ENCODE data around the gene PGBD4.
A peak's percentile ranks its signal among the peaks of the same experiment; 100 is the strongest.

PGBD4 gene

DNA sequence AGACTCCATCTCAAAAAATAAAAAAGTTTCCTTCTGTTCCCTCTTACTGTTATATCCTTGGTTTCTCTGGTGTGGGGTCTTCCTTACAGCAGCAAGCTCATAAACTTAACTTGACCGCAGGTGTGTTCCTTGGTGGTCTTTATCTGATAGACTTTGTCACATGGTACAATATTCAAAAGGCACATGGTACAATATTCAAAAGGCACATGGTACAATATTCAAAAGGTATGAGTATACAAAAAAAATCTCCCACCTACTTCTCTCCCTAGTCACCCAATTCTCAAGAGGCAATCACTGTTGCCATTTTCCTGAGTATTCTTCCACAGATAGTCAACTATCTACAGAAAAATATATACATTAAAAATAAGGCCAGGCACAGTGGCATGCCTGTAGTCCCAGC, 4.5 kb downstream of the PGBD4 start:
- DNase-seq, result no peak
- Histone ChIP-seq H3K9me3 (no peaks in the 10 kb centered on the region), H3K4me1 (no peaks in the 10 kb centered on the region), H3K4me3 (ENCODE audit: low read depth, low read length) (no peak overlapping the region), H3K36me3 (no peaks in the 10 kb centered on the region), H3K27me3 (no peaks in the 10 kb centered on the region)
- TF ChIP-seq, protein P1, sequence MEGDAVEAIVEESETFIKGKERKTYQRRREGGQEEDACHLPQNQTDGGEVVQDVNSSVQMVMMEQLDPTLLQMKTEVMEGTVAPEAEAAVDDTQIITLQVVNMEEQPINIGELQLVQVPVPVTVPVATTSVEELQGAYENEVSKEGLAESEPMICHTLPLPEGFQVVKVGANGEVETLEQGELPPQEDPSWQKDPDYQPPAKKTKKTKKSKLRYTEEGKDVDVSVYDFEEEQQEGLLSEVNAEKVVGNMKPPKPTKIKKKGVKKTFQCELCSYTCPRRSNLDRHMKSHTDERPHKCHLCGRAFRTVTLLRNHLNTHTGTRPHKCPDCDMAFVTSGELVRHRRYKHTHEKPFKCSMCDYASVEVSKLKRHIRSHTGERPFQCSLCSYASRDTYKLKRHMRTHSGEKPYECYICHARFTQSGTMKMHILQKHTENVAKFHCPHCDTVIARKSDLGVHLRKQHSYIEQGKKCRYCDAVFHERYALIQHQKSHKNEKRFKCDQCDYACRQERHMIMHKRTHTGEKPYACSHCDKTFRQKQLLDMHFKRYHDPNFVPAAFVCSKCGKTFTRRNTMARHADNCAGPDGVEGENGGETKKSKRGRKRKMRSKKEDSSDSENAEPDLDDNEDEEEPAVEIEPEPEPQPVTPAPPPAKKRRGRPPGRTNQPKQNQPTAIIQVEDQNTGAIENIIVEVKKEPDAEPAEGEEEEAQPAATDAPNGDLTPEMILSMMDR (IDR thresholded peaks at IDR 0.05; ENCODE audit: low read depth, low read length), result no peak

DNA sequence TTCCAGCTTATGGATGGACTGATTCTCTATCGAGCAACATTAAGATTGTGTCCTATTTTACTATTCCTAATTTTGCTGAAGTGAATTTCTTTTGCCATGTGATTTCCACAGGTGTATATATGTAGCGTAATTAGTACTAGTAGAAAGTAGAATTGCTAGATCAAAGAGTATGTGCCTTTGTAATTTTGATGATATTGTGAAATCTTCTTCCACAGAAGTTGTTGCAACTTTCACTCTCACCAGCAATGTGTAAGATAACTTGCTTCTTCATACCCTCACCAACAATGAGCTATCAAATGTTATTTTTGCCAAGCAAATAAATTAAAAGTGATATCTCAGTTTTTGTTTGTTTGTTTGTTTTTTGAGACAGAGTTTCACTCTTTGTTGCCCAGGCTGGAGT, 5.4 kb downstream of the PGBD4 start:
- no peaks in the 10 kb centered on the region for H3K27me3 ChIP-seq
- DNase-seq, result no peak
- TF ChIP-seq, protein P1 (IDR thresholded peaks at IDR 0.05; ENCODE audit: low read depth, low read length), result no peak
- H3K4me1 ChIP-seq, result no peaks in the 10 kb centered on the region
- H3K4me3 ChIP-seq (ENCODE audit: low read depth, low read length), result no peak overlapping the region
- H3K9me3 ChIP-seq, result no peaks in the 10 kb centered on the region
- H3K36me3 ChIP-seq, result no peaks in the 10 kb centered on the region

DNA sequence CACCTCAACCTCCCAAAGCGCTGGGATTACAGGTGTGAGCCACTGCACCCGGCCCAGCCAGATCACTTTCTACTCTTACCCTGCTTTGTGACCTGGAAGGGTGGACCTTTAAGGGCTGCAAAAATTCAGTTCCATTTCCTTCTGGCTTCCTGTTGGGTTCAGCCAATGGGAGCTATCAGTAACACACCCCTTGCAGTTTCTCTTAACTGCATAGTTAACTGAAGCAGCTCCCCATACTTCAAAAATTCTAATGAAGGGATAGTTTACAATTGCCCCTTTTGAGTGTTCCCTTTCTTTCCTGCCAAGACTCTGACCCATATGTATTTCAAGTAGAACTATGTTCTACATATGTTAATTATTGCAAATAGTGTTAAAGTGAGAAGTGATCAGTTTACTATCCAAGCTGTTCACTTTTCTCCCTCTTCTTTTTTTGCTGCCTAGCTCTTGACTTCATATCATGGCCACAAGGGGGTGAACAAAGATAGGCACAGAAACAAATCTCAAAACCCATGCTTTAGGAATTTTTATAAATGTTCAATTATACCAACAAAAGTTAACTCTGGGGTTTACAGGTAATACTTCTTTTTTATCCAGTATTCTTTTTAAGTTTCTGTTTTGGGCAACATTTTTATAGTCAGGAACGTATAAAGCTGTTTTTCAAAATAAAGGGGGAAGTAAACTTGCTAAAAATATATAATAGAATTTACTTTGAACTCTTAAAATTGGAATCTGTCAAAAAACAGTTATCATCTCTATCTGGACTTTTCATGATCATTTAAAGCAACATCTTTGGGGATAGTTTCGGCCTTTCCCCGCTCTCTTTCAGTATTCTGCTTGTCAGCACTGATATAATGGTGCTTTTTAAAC, 8.1 kb downstream of the PGBD4 start:
- Histone ChIP-seq H3K27me3 (no peaks in the 10 kb centered on the region), H3K4me3 (ENCODE audit: low read depth, low read length) (no peak overlapping the region), H3K4me1 (no peaks in the 10 kb centered on the region), H3K9me3 (no peaks in the 10 kb centered on the region), H3K36me3 (no peaks in the 10 kb centered on the region)
- TF ChIP-seq, protein P1 (IDR thresholded peaks at IDR 0.05; ENCODE audit: low read depth, low read length), result peak; percentile 83
- DNase-seq, result peak; percentile 15

DNA sequence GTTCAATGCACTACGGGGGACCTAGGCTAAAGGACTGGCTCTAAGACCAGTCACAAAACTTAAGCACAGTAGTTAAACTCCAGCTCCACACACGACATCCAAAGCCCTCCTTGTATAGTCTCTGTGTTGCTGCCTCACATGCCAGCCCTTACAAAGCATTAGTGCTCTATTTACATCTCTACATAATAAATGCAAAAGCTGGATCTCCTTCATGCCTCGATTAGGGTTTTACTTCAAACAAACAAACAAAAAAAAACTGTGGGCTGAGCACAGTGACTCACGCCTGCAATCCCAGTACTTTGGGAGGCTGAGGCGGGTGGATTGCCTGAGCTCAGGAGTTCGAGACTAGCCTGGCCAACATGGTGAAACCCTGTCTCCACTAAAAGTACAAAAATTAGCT, 9.6 kb downstream of the PGBD4 start:
- Histone ChIP-seq H3K9me3 (no peaks in the 10 kb centered on the region), H3K4me1 (no peaks in the 10 kb centered on the region), H3K27me3 (no peaks in the 10 kb centered on the region), H3K36me3 (no peaks in the 10 kb centered on the region), H3K4me3 (ENCODE audit: low read depth, low read length) (no peak overlapping the region)
- DNase-seq, result no peak
- TF ChIP-seq, protein P1 (IDR thresholded peaks at IDR 0.05; ENCODE audit: low read depth, low read length), result no peak

DNA sequence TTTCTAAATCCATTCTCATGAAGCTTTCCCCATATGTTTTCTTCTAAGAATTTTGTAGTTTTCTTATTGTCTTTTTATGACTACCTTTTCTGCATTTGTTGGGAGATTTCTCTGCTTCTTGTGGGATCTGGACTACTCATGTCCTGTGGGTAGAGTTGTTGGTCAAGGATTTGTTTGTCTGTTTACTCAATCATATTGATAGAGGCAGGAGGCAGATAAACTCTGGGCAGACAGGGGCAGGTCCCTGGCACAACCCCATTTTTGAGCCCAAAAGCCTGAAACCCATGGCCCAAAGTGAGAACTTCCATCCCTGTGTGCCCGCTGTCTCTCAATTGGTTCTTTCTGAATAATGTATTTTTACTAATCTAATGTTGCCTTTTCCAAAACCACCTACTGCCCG, 12.3 kb downstream of the PGBD4 start:
- H3K4me3 ChIP-seq (ENCODE audit: low read depth, low read length), result no peak overlapping the region
- H3K4me1 ChIP-seq, result no peaks in the 10 kb centered on the region
- no peaks in the 10 kb centered on the region for H3K27me3 ChIP-seq
- no peak for DNase-seq
- no peaks in the 10 kb centered on the region for H3K9me3 ChIP-seq
- TF ChIP-seq, protein P1 (IDR thresholded peaks at IDR 0.05; ENCODE audit: low read depth, low read length), result no peak
- no peaks in the 10 kb centered on the region for H3K36me3 ChIP-seq

DNA sequence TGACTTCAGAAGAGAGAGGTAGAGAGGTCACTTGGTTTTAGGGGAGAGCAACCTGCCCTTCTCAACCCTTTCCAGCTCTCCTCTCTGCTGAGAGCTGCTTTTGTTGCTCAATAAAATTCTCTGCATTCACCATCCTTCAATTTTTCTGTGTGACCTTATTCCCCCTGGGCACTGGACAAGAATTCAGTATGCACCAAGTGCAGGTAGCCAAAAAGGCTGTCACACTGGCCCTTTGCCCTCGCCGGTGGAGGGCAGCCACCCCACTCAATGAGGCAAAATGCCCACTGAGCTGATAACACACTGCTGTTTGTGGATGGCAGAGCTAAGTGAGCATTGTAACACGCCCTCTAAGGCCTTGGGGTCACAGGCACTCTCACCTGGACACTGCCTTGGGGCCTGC, 12.9 kb downstream of the PGBD4 start:
- Histone ChIP-seq H3K9me3 (no peaks in the 10 kb centered on the region), H3K27me3 (no peaks in the 10 kb centered on the region), H3K36me3 (no peaks in the 10 kb centered on the region), H3K4me1 (no peaks in the 10 kb centered on the region), H3K4me3 (ENCODE audit: low read depth, low read length) (no peak overlapping the region)
- no peak for DNase-seq
- TF ChIP-seq, protein P1 (IDR thresholded peaks at IDR 0.05; ENCODE audit: low read depth, low read length), result no peak
